Measurements from ENCODE around the gene AGAP1. TPM values are rescaled to one million over a fixed set of nuclear protein-coding genes. Genes with fewer than 3 reads are reported as not detected.
A peak's percentile ranks its signal among the peaks of the same experiment; 100 is the strongest.

The AGAP1 gene
- total RNA-seq, 1 donor from 2014 or later: 33.4 TPM

GRCh38 chr2:235614176-235614860 lies 120.5 kb downstream of the AGAP1 start:
- Histone ChIP-seq H3K4me1 (peaks cover 4% of the 10 kb centered on the region), H3K27ac (no peak overlapping the region), H3K4me3 (no peak overlapping the region), H3K36me3 (no peaks in the 10 kb centered on the region), H3K9me3 (no peaks in the 10 kb centered on the region), H3K27me3 (no peaks in the 10 kb centered on the region)
- intact Hi-C loops (cut with DNase I): no loop called here
- TF ChIP-seq CTCF (IDR thresholded peaks at IDR 0.05): no peak
- ATAC-seq (peak; percentile 84), DNase-seq (no peak)

GRCh38 chr2:235614900-235615712 lies 121.3 kb downstream of the AGAP1 start:
- no peak for DNase-seq
- Histone ChIP-seq H3K4me3 (no peak overlapping the region), H3K27me3 (no peaks in the 10 kb centered on the region), H3K27ac (no peak overlapping the region), H3K9me3 (no peaks in the 10 kb centered on the region), H3K4me1 (peaks cover 4% of the 10 kb centered on the region), H3K36me3 (no peaks in the 10 kb centered on the region)
- TF ChIP-seq CTCF (IDR thresholded peaks at IDR 0.05): no peak
- ATAC-seq: peak; percentile 45
- intact Hi-C loops (cut with DNase I): no loop called here

- Histone ChIP-seq H3K4me1 (peaks cover 4% of the 10 kb centered on the region), H3K27ac (no peak overlapping the region), H3K9me3 (no peaks in the 10 kb centered on the region), H3K27me3 (no peaks in the 10 kb centered on the region), H3K36me3 (no peaks in the 10 kb centered on the region), H3K4me3 (no peak overlapping the region)
- no peak for ATAC-seq
- DNase-seq: no peak
- TF ChIP-seq CTCF (IDR thresholded peaks at IDR 0.05): no peak
- intact Hi-C loops (cut with DNase I): no loop called here
Observed at GRCh38 chr2:235616885-235617284, 123.0 kb downstream of the AGAP1 start.

- ATAC-seq: no peak
- H3K4me3 ChIP-seq: no peak overlapping the region
- intact Hi-C loops (cut with DNase I): no loop called here
- no peaks in the 10 kb centered on the region for H3K36me3 ChIP-seq
- no peak for DNase-seq
- H3K4me1 ChIP-seq: peaks cover 4% of the 10 kb centered on the region
- TF ChIP-seq CTCF (IDR thresholded peaks at IDR 0.05): no peak
- H3K9me3 ChIP-seq: no peaks in the 10 kb centered on the region
- H3K27ac ChIP-seq: no peak overlapping the region
- H3K27me3 ChIP-seq: no peaks in the 10 kb centered on the region
Observed at GRCh38 chr2:235618039-235618438, 124.2 kb downstream of the AGAP1 start.

- no peak overlapping the region for H3K27ac ChIP-seq
- ATAC-seq (peak; percentile 17), DNase-seq (no peak)
- TF ChIP-seq CTCF (IDR thresholded peaks at IDR 0.05): no peak
- no peaks in the 10 kb centered on the region for H3K36me3 ChIP-seq
- H3K4me3 ChIP-seq: no peak overlapping the region
- intact Hi-C loops (cut with DNase I): no loop called here
- no peaks in the 10 kb centered on the region for H3K9me3 ChIP-seq
- no peaks in the 10 kb centered on the region for H3K27me3 ChIP-seq
- H3K4me1 ChIP-seq: peaks cover 4% of the 10 kb centered on the region
Observed at GRCh38 chr2:235619544-235619943, 125.7 kb downstream of the AGAP1 start.
